ENCODE data around the gene EPB41.

Gene EPB41

DNA sequence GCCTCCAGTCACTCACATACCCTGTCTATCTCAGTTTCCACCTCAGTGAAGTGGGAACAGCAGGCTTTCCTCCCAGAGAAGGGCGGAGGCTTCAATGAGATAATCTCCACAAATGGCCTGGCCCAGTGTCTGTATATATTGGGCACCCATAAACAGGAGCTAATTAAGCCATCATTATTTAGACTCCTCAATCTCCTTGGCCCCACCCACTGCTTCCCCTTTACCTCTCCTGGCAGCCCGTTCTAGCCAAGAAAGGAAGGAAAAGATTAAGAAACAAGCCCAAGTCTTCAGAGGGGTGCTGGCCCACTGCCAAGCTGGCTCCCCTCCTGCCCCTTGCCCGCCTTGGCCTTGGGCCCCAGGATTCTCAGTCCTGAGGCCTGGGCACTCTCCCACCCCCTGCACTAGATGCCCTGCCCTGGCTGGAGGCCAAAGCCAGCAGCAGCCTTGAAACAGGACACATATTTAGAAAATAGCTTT is 15.9 kb upstream of the EPB41 start:
- no peaks in the 10 kb centered on the region for H3K4me1 ChIP-seq (ENCODE audit: control insufficient read depth, low read depth, low read length)
- H3K27ac ChIP-seq (ENCODE audit: low read depth, low read length): no peak overlapping the region
- no CpG with 5 or more reads among the region's 3 CpGs for WGBS (ENCODE audit: extremely low coverage, insufficient coverage, low lambda C conversion rate)
- H3K9ac ChIP-seq (ENCODE audit: low read length): no peak overlapping the region
- H2BK5ac ChIP-seq (ENCODE audit: low read length): no peak overlapping the region
- H3K4me3 ChIP-seq (ENCODE audit: low read length): no peak overlapping the region
- no peaks in the 10 kb centered on the region for H3K79me1 ChIP-seq (ENCODE audit: low read length)
- H3K18ac ChIP-seq (ENCODE audit: low read length): no peak overlapping the region
- H2BK120ac ChIP-seq (ENCODE audit: low read depth, low read length): no peak overlapping the region
- no peak overlapping the region for H3K23ac ChIP-seq (ENCODE audit: low read length)
- H3K56ac ChIP-seq (ENCODE audit: low read length): no peak overlapping the region
- no peaks in the 10 kb centered on the region for H3K79me2 ChIP-seq (ENCODE audit: control insufficient read depth, insufficient read depth, low read length)
- no peak overlapping the region for H4K5ac ChIP-seq (ENCODE audit: low read length)
- H3K27me3 ChIP-seq (ENCODE audit: insufficient read depth, low read length, poor library complexity): no peaks in the 10 kb centered on the region
- H2AK5ac ChIP-seq (ENCODE audit: low read length): no peak overlapping the region
- H2BK15ac ChIP-seq (replicated peaks; ENCODE audit: low read depth): no peak overlapping the region
- no peak overlapping the region for H4K8ac ChIP-seq (ENCODE audit: low read depth, low read length)
- no peak overlapping the region for H3K4me2 ChIP-seq (ENCODE audit: low read length)
- no peak for DNase-seq
- no peaks in the 10 kb centered on the region for H3K36me3 ChIP-seq (ENCODE audit: control insufficient read depth, insufficient read depth, low read length)
- H3K4ac ChIP-seq (ENCODE audit: low read depth, low read length): no peak overlapping the region

DNA sequence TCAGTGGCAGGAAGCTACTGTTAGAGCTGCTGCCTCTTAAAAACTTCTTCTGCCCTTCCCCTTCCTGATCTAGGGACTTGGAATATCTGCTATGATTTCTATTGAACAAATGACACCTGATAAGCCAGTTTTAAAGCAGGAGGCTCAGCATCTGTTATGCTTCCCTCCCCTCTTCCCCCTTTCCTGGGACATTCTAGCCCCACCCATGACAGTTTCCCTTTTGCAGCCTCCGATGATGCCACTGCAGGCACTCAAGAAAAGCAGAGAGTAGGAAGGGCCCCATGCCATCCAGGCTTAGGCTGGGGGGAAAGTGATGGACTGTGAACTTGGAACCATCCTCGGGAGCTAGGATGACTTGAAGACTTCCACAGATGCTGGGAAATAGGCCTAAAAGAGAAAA is 15.1 kb upstream of the EPB41 start:
- no peaks in the 10 kb centered on the region for H3K79me2 ChIP-seq (ENCODE audit: control insufficient read depth, insufficient read depth, low read length)
- H3K18ac ChIP-seq (ENCODE audit: low read length): no peak overlapping the region
- H3K4me2 ChIP-seq (ENCODE audit: low read length): no peak overlapping the region
- H3K4me1 ChIP-seq (ENCODE audit: control insufficient read depth, low read depth, low read length): no peaks in the 10 kb centered on the region
- H3K56ac ChIP-seq (ENCODE audit: low read length): no peak overlapping the region
- no peak overlapping the region for H3K4me3 ChIP-seq (ENCODE audit: low read length)
- no peak overlapping the region for H2BK120ac ChIP-seq (ENCODE audit: low read depth, low read length)
- H2AK5ac ChIP-seq (ENCODE audit: low read length): no peak overlapping the region
- H4K5ac ChIP-seq (ENCODE audit: low read length): no peak overlapping the region
- no peaks in the 10 kb centered on the region for H3K27me3 ChIP-seq (ENCODE audit: insufficient read depth, low read length, poor library complexity)
- H3K23ac ChIP-seq (ENCODE audit: low read length): no peak overlapping the region
- no peak overlapping the region for H2BK15ac ChIP-seq (replicated peaks; ENCODE audit: low read depth)
- H2BK5ac ChIP-seq (ENCODE audit: low read length): no peak overlapping the region
- no peak overlapping the region for H4K8ac ChIP-seq (ENCODE audit: low read depth, low read length)
- no CpG with 5 or more reads among the region's 2 CpGs for WGBS (ENCODE audit: extremely low coverage, insufficient coverage, low lambda C conversion rate)
- H3K36me3 ChIP-seq (ENCODE audit: control insufficient read depth, insufficient read depth, low read length): no peaks in the 10 kb centered on the region
- H3K4ac ChIP-seq (ENCODE audit: low read depth, low read length): no peak overlapping the region
- H3K9ac ChIP-seq (ENCODE audit: low read length): no peak overlapping the region
- no peaks in the 10 kb centered on the region for H3K79me1 ChIP-seq (ENCODE audit: low read length)
- no peak for DNase-seq
- no peak overlapping the region for H3K27ac ChIP-seq (ENCODE audit: low read depth, low read length)

DNA sequence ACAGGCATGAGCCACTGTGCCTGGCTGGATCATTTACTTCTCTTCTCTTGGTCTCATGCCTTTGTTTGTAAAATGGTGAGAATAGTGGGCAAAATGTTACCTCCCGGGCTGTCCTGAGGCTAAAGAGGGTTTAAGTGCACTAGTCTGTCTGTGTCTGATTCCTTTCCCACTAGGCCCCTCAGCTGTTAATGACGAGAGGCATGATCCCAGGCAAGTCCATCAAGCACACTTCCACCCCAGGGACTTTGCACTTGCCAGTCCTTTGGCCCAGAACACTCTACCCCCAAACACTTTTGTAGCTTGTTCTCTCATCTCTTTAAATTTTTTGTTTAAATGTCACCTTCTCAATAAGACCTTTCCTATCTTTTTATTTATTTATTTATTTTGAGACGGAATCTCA is 13.8 kb upstream of the EPB41 start:
- no peak overlapping the region for H3K56ac ChIP-seq (ENCODE audit: low read length)
- H3K79me2 ChIP-seq (ENCODE audit: control insufficient read depth, insufficient read depth, low read length): no peaks in the 10 kb centered on the region
- no peak overlapping the region for H2AK5ac ChIP-seq (ENCODE audit: low read length)
- no peak overlapping the region for H2BK15ac ChIP-seq (replicated peaks; ENCODE audit: low read depth)
- H3K23ac ChIP-seq (ENCODE audit: low read length): no peak overlapping the region
- no peak overlapping the region for H3K9ac ChIP-seq (ENCODE audit: low read length)
- no peak overlapping the region for H3K4me2 ChIP-seq (ENCODE audit: low read length)
- H4K5ac ChIP-seq (ENCODE audit: low read length): no peak overlapping the region
- no peaks in the 10 kb centered on the region for H3K36me3 ChIP-seq (ENCODE audit: control insufficient read depth, insufficient read depth, low read length)
- H2BK120ac ChIP-seq (ENCODE audit: low read depth, low read length): no peak overlapping the region
- no peak overlapping the region for H4K8ac ChIP-seq (ENCODE audit: low read depth, low read length)
- no peak overlapping the region for H3K4ac ChIP-seq (ENCODE audit: low read depth, low read length)
- no peak overlapping the region for H3K27ac ChIP-seq (ENCODE audit: low read depth, low read length)
- no peaks in the 10 kb centered on the region for H3K4me1 ChIP-seq (ENCODE audit: control insufficient read depth, low read depth, low read length)
- H3K4me3 ChIP-seq (ENCODE audit: low read length): no peak overlapping the region
- H3K27me3 ChIP-seq (ENCODE audit: insufficient read depth, low read length, poor library complexity): no peaks in the 10 kb centered on the region
- no peaks in the 10 kb centered on the region for H3K79me1 ChIP-seq (ENCODE audit: low read length)
- WGBS (ENCODE audit: extremely low coverage, insufficient coverage, low lambda C conversion rate): no CpG with 5 or more reads among the region's 3 CpGs
- no peak overlapping the region for H2BK5ac ChIP-seq (ENCODE audit: low read length)
- DNase-seq: no peak
- H3K18ac ChIP-seq (ENCODE audit: low read length): no peak overlapping the region

DNA sequence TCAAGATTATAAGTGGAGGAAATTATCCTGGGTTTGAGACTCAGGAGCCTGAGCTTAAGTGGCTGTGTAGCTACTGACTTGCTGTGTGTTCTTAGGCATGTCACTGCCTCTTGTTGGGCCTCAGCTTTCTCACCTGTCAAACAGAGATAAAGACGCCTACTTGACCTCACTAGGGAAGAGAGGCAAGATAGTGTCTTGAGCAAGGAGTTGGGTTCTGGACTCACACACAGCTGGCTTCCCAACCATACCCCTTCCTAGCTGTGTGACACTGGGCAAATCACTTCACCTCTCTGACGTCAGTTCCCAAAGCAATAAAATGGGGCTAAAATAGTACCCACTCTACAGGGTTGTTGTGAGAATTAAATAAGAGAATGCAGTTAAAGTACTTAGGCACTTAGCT is 11.6 kb upstream of the EPB41 start:
- Histone ChIP-seq H3K23ac (ENCODE audit: low read length) (no peak overlapping the region), H2AK5ac (ENCODE audit: low read length) (no peak overlapping the region), H4K5ac (ENCODE audit: low read length) (no peak overlapping the region), H3K79me2 (ENCODE audit: control insufficient read depth, insufficient read depth, low read length) (no peaks in the 10 kb centered on the region), H3K27ac (ENCODE audit: low read depth, low read length) (no peak overlapping the region), H4K8ac (ENCODE audit: low read depth, low read length) (no peak overlapping the region), H3K4me1 (ENCODE audit: control insufficient read depth, low read depth, low read length) (no peaks in the 10 kb centered on the region), H3K18ac (ENCODE audit: low read length) (no peak overlapping the region), H3K4me3 (ENCODE audit: low read length) (no peak overlapping the region), H3K27me3 (ENCODE audit: insufficient read depth, low read length, poor library complexity) (no peaks in the 10 kb centered on the region), H2BK15ac (replicated peaks; ENCODE audit: low read depth) (no peak overlapping the region), H3K4ac (ENCODE audit: low read depth, low read length) (no peak overlapping the region), H3K56ac (ENCODE audit: low read length) (no peak overlapping the region), H2BK5ac (ENCODE audit: low read length) (no peak overlapping the region), H2BK120ac (ENCODE audit: low read depth, low read length) (no peak overlapping the region), H3K36me3 (ENCODE audit: control insufficient read depth, insufficient read depth, low read length) (no peaks in the 10 kb centered on the region), H3K9ac (ENCODE audit: low read length) (no peak overlapping the region), H3K4me2 (ENCODE audit: low read length) (no peak overlapping the region), H3K79me1 (ENCODE audit: low read length) (no peaks in the 10 kb centered on the region)
- no peak for DNase-seq
- WGBS (ENCODE audit: extremely low coverage, insufficient coverage, low lambda C conversion rate): no CpG with 5 or more reads among the region's 2 CpGs

DNA sequence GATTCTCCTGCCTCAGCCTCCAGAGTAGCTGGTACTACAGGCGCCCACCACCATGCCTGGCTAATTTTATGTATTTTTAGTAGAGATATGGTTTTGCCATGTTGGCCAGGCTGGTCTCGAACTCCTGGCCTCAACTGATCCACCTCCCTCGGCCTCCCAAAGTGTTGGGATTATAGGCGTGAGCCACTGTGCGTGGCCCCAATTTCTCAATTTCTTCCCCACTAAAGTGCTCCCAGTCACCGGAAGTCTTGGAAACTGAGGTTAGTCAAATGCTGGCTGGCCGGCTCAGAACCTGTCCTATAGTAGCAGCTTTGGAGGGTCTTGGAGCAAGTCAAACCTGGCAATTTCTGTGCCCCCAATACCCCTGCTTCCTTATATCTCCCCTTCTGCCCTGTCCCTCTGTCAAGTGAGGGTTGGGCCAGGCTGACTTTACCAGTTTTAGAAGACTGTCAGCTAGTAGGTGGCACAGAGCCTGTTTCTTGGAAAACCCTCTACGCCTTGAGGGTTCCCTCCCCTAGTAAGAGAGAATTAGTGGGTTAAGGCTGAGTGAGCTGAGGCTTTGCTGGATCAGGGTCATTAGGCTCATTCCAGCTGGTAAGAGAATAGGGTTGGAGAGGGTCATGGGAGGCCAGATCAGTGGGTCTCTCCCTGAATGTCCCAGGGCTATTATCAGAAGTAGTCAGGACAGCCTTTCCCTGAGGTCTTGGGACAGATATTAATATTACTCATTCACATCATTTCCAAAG is 8.3 kb upstream of the EPB41 start:
- Histone ChIP-seq H3K4me1 (ENCODE audit: control insufficient read depth, low read depth, low read length) (no peaks in the 10 kb centered on the region), H3K4me3 (ENCODE audit: low read length) (no peak overlapping the region), H3K36me3 (ENCODE audit: control insufficient read depth, insufficient read depth, low read length) (no peaks in the 10 kb centered on the region), H2AK5ac (ENCODE audit: low read length) (no peak overlapping the region), H3K4ac (ENCODE audit: low read depth, low read length) (no peak overlapping the region), H2BK5ac (ENCODE audit: low read length) (no peak overlapping the region), H3K18ac (ENCODE audit: low read length) (no peak overlapping the region), H2BK15ac (replicated peaks; ENCODE audit: low read depth) (no peak overlapping the region), H3K27me3 (ENCODE audit: insufficient read depth, low read length, poor library complexity) (no peaks in the 10 kb centered on the region), H3K23ac (ENCODE audit: low read length) (no peak overlapping the region), H2BK120ac (ENCODE audit: low read depth, low read length) (no peak overlapping the region), H3K79me1 (ENCODE audit: low read length) (no peaks in the 10 kb centered on the region), H3K56ac (ENCODE audit: low read length) (no peak overlapping the region), H3K9ac (ENCODE audit: low read length) (no peak overlapping the region), H4K8ac (ENCODE audit: low read depth, low read length) (no peak overlapping the region), H4K5ac (ENCODE audit: low read length) (no peak overlapping the region), H3K4me2 (ENCODE audit: low read length) (no peak overlapping the region), H3K27ac (ENCODE audit: low read depth, low read length) (no peak overlapping the region), H3K79me2 (ENCODE audit: control insufficient read depth, insufficient read depth, low read length) (no peaks in the 10 kb centered on the region)
- WGBS (ENCODE audit: extremely low coverage, insufficient coverage, low lambda C conversion rate): no CpG with 5 or more reads among the region's 8 CpGs
- no peak for DNase-seq

DNA sequence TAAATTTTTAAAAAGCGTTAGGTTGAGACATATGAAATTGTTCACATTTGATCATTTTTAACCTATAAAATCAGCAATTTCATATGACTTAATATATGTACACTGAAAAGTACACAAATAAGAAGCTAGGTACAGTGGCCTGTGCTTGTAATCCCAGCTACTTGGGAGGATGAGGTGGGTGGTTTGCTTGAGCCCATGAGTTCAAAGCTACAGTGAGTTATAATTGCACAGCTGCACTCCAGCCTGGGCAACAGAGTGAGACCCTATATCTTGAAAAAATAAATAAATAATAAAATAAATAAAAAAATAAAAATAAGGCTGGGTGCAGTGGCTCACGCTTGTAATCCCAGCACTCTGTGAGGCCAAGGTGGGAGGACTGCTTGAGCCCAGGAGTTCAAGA is 5.2 kb upstream of the EPB41 start:
- Histone ChIP-seq H3K36me3 (ENCODE audit: control insufficient read depth, insufficient read depth, low read length) (no peaks in the 10 kb centered on the region), H3K79me2 (ENCODE audit: control insufficient read depth, insufficient read depth, low read length) (no peaks in the 10 kb centered on the region), H2AK5ac (ENCODE audit: low read length) (no peak overlapping the region), H3K4me3 (ENCODE audit: low read length) (no peak overlapping the region), H3K23ac (ENCODE audit: low read length) (no peak overlapping the region), H3K4ac (ENCODE audit: low read depth, low read length) (no peak overlapping the region), H3K18ac (ENCODE audit: low read length) (no peak overlapping the region), H3K9ac (ENCODE audit: low read length) (no peak overlapping the region), H2BK120ac (ENCODE audit: low read depth, low read length) (no peak overlapping the region), H4K8ac (ENCODE audit: low read depth, low read length) (no peak overlapping the region), H3K4me2 (ENCODE audit: low read length) (no peak overlapping the region), H3K27ac (ENCODE audit: low read depth, low read length) (no peak overlapping the region), H3K79me1 (ENCODE audit: low read length) (no peaks in the 10 kb centered on the region), H3K27me3 (ENCODE audit: insufficient read depth, low read length, poor library complexity) (no peaks in the 10 kb centered on the region), H3K56ac (ENCODE audit: low read length) (no peak overlapping the region), H3K4me1 (ENCODE audit: control insufficient read depth, low read depth, low read length) (peaks cover 2% of the 10 kb centered on the region), H2BK5ac (ENCODE audit: low read length) (no peak overlapping the region), H2BK15ac (replicated peaks; ENCODE audit: low read depth) (no peak overlapping the region), H4K5ac (ENCODE audit: low read length) (no peak overlapping the region)
- DNase-seq: no peak
- no CpG with 5 or more reads among the region's 2 CpGs for WGBS (ENCODE audit: extremely low coverage, insufficient coverage, low lambda C conversion rate)
